ENCODE results near the gene HNRNPCL4.
"Not testable (repeated sequence)": the region's sequence is repeated elsewhere in the genome, so short reads cannot be mapped to it uniquely, and the experiment has no call there.

DNA sequence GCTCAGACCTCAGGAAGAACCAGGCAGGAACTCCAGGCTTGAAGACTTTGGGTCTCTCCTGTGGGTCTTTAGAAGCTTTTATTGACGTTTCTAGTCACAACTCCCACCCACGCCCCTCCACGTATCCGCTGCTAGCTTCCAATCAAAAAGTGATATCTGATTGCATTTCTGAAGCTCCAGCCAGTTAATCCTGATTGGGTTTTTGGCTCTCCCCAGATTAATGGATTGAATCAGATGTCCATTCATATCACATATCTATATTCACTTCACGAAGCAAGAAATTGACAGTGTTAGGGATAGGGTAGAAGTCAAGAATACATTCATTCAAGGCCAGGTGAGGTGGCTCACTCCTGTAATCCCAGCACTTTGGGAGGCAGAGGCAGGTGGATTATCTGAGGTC, 9.5 kb downstream of the HNRNPCL4 start, which contains the start of gene PRAMEF26:
- TF ChIP-seq, protein P1, sequence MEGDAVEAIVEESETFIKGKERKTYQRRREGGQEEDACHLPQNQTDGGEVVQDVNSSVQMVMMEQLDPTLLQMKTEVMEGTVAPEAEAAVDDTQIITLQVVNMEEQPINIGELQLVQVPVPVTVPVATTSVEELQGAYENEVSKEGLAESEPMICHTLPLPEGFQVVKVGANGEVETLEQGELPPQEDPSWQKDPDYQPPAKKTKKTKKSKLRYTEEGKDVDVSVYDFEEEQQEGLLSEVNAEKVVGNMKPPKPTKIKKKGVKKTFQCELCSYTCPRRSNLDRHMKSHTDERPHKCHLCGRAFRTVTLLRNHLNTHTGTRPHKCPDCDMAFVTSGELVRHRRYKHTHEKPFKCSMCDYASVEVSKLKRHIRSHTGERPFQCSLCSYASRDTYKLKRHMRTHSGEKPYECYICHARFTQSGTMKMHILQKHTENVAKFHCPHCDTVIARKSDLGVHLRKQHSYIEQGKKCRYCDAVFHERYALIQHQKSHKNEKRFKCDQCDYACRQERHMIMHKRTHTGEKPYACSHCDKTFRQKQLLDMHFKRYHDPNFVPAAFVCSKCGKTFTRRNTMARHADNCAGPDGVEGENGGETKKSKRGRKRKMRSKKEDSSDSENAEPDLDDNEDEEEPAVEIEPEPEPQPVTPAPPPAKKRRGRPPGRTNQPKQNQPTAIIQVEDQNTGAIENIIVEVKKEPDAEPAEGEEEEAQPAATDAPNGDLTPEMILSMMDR (conservative IDR thresholded peaks at IDR 0.05): not testable (repeated sequence)
- TF ChIP-seq ZFX (IDR thresholded peaks at IDR 0.05): not testable (repeated sequence)

All from C4-2B (cell line).